ENCODE results near the gene CCDC24. TPM values are rescaled to one million over a fixed set of nuclear protein-coding genes. Genes with fewer than 3 reads are reported as not detected.

The CCDC24 gene
- total and polyA plus RNA-seq, 8 donors = 3.9 to 45.9 (median 6.5) TPM

GRCh38 chr1:43956234-43956633 lies 35.2 kb upstream of the CCDC24 start:
- DNase-seq = no peak
- Histone ChIP-seq H3K36me3 (peaks cover 0 to 17% (median 0%) of the 10 kb centered on the region in 3 donors), H3K4me3 (no peak overlapping the region), H3K27ac (no peak overlapping the region), H3K4me1 (no peaks in the 10 kb centered on the region), H3K27me3 (no peaks in the 10 kb centered on the region), H3K9me3 (no peaks in the 10 kb centered on the region)
- no peak for FAIRE-seq
- TF ChIP-seq CTCF (IDR thresholded peaks at IDR 0.05) = no peak
- intact Hi-C loops (cut with DNase I) = no loop called here
- ATAC-seq = no peak
- WGBS, 2 donors = 95 to 96% methylated on average over 8 of the region's 8 CpGs

- no peak for TF ChIP-seq CTCF (IDR thresholded peaks at IDR 0.05)
- 86 to 90% methylated on average over 7 of the region's 7 CpGs for WGBS, 2 donors
- intact Hi-C loops (cut with DNase I) = no loop called here
These were observed 33.9 kb upstream of the CCDC24 start for GRCh38 chr1:43957407-43958040.

GRCh38 chr1:43958351-43959255 lies 32.8 kb upstream of the CCDC24 start:
- Histone ChIP-seq H3K4me3 (no peak overlapping the region), H3K36me3 (peaks cover 0 to 17% (median 0%) of the 10 kb centered on the region in 3 donors), H3K27me3 (no peaks in the 10 kb centered on the region), H3K27ac (no peak overlapping the region), H3K9me3 (no peaks in the 10 kb centered on the region), H3K4me1 (no peaks in the 10 kb centered on the region)
- WGBS, 2 donors = 81 to 87% methylated on average over 9 of the region's 9 CpGs
- DNase-seq = no peak
- intact Hi-C loops (cut with DNase I) = no loop called here
- ATAC-seq = no peak
- no peak for FAIRE-seq
- no peak for TF ChIP-seq CTCF (IDR thresholded peaks at IDR 0.05)

More at GRCh38 chr1:43957407-43958040, 33.9 kb upstream of the CCDC24 start:
- FAIRE-seq (no peak), DNase-seq (no peak), ATAC-seq (no peak)
- H3K4me1 ChIP-seq = no peaks in the 10 kb centered on the region
- H3K27ac ChIP-seq = no peak overlapping the region
- no peaks in the 10 kb centered on the region for H3K27me3 ChIP-seq
- H3K36me3 ChIP-seq = peaks cover 0 to 17% (median 0%) of the 10 kb centered on the region in 3 donors
- no peak overlapping the region for H3K4me3 ChIP-seq
- no peaks in the 10 kb centered on the region for H3K9me3 ChIP-seq

- DNase-seq = no peak
- no peaks in the 10 kb centered on the region for H3K27me3 ChIP-seq
- H3K4me1 ChIP-seq = no peaks in the 10 kb centered on the region
- ATAC-seq = no peak
- peaks cover 0 to 17% (median 0%) of the 10 kb centered on the region in 3 donors for H3K36me3 ChIP-seq
- intact Hi-C loops (cut with DNase I) = no loop called here
- no peak overlapping the region for H3K4me3 ChIP-seq
- 91 to 93% methylated on average over 8 of the region's 8 CpGs for WGBS, 2 donors
- no peaks in the 10 kb centered on the region for H3K9me3 ChIP-seq
- FAIRE-seq = no peak
- TF ChIP-seq CTCF (IDR thresholded peaks at IDR 0.05) = no peak
- no peak overlapping the region for H3K27ac ChIP-seq
These were observed 30.6 kb upstream of the CCDC24 start for GRCh38 chr1:43960798-43961197.

Measured in pancreas (tissue), 10 donors.